Esophagus muscularis mucosa (tissue), 4 donors: ENCODE results near the gene CLCNKA. TPM values are rescaled to one million over a fixed set of nuclear protein-coding genes. Genes with fewer than 3 reads are reported as not detected.

Experiments
- DNase-seq: peaks from one replicate; pipeline ENCODE4 v3.0.0-alpha.2; 2017; ENCODE audit errors: extremely low spot score
- H3K27ac ChIP-seq, 4 donors: fragments of 200-600 bp; sonication (generic); replicated peaks in 1 of 4; 1 replicate in 3 of 4; 2 replicates in 1 of 4; pipeline ENCODE4 v1.5.1; 2016 to 2019; ENCODE audit warnings: mild to moderate bottlenecking in 1 of 4
- H3K27me3 ChIP-seq, 4 donors: fragments of 200-600 bp; sonication (generic); one replicate each; pipeline versions ENCODE4 v1.5.1 to v1.6.0; 2016 to 2019
- H3K36me3 ChIP-seq, 4 donors: fragments of 200-600 bp; sonication (generic); one replicate each; pipeline ENCODE4 v1.5.1; 2016 to 2019
- H3K4me1 ChIP-seq, 4 donors: fragments of 200-600 bp; sonication (generic); one replicate each; pipeline ENCODE4 v1.5.1; 2016 to 2019
- H3K4me3 ChIP-seq, 4 donors: fragments of 200-600 bp; sonication (generic); 1 replicate in 2 of 4; 2 replicates in 2 of 4; pipeline ENCODE4 v1.5.1; 2016 to 2019; ENCODE audit warnings: mild to moderate bottlenecking in 4 of 4, moderate library complexity in 1 of 4
- H3K9me3 ChIP-seq, 4 donors: fragments of 200-600 bp; sonication (generic); 1 replicate in 3 of 4; 2 replicates in 1 of 4; pipeline ENCODE4 v1.5.1; 2016 to 2019
- EP300 ChIP-seq: sonication (generic); formaldehyde crosslinking; IDR thresholded peaks from one replicate; pipeline ENCODE4 v1.6.1; 2017; ENCODE audit warnings: antibody characterized with exemption
- POLR2A ChIP-seq: fragments of 450-650 bp; IDR thresholded peaks from one replicate; pipeline ENCODE4 v1.6.1; 2017; ENCODE audit warnings: antibody characterized with exemption, moderate library complexity, mild to moderate bottlenecking, low read depth
- POLR2AphosphoS5 ChIP-seq, 2 donors: sonication (generic); formaldehyde crosslinking; IDR thresholded peaks; one replicate each; pipeline ENCODE4 v1.6.1; 2017; ENCODE audit warnings: antibody characterized with exemption in 2 of 2
- WGBS: methylation state at CpG from one replicate; pipeline ENCODE4 v1.1.5; 2018; 5-methylcytosine and 5-hydroxymethylcytosine counted together
- intact Hi-C: fragments of 100-400 bp; cut with DNase I; formaldehyde crosslinking; loops from one replicate; pipeline ENCODE4 v1.15.1; 2023
- total RNA-seq, 4 donors: library from RNA; depleted of rRNA; stranded (reverse); fragments of >200 nt; gene quantifications; one replicate each; pipeline versions ENCODE4 v1.1.0 to v1.2.1, GENCODE V29; 2016
- TF ChIP-seq, protein P1 (sequence below), 3 experiments: fragments of 200-600 bp in 2 of 3; fragments of 450-650 bp in 1 of 3; sonication (generic) in 2 of 3; IDR thresholded peaks; one replicate each; pipeline ENCODE4 v1.5.1; 2017 to 2019; ENCODE audit warnings: antibody characterized with exemption in 3 of 3, mild to moderate bottlenecking in 2 of 3, moderate library complexity in 1 of 3

Gene CLCNKA
- total RNA-seq, 4 donors from 2014 or later: 0.17 to 0.42 (median 0.33) TPM; not detected in 1

DNA sequence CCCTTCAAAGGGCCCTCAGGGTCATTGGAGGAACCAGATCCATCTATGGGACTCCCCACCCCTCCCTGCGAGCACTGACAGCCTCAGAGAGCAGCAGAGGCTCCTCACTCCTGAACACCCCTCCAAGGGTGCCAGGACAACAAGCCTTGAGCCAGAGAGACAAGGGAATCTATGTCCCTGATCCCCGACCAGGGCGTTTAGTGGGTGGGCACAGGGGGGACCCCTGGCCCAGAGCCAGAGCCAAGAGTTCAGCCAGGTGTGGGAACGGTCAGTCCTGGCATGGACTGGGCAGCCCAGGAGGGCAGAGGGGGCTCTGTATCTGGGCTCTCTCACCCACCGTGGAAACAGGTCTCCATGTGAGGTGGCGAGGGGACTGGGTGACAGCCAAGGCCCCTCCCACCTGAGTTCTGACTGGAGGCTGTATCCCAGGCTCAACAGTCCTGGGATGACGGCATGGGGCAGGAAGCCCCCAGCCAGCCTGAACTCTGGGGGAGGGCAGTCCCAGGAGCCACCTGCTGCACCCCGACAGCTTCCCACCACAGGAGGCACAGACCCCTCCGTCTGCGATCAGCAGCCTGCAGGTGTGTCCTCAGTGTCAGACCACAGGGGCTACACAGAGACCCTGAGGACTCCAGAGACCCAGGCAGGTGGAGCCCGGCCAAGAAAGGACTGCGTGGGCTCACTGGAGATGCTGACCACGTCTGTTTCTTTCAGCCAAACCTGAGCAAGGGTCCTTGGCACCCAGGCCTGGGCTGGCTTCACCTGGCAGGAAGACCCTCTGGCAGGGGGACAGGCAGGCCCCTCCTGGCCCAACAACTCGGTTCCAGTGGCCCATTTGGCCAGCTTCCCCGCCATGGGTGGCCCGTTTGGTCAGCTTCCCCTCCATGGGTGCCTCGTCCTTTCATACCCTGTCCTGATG, 29.0 kb upstream of the CLCNKA start:
- 85% methylated on average over 4 of the region's 17 CpGs for WGBS

DNA sequence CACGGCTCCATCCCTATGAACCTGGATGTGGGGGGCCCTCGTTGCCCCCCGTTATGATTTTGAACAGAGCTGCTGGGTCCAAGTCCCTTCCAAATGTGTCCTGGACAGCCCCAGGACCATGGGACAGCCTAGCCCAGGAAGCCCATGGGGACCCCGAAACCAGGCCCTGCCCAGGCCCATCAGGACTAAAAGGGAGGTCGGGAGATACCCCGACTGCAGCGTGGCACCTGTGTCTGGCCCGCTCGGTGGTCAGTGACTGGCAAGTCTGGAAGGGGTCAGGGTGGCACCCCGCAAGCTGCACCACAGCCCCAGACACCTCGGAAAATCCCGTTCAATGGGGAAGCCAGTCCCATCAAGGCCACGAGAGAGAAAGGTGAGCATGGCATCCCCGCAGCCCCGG, 28.2 kb upstream of the CLCNKA start:
- H3K27ac ChIP-seq: no peak overlapping the region
- intact Hi-C loops: loop anchor here (2.0 to 5.0 kb wide), 2 partner anchors 179 to 201 kb away; no protein-coding TSS in a partner anchor
- H3K4me3 ChIP-seq: no peak overlapping the region
- 86% methylated on average over 7 of the region's 15 CpGs for WGBS
- no peaks in the 10 kb centered on the region for H3K27me3 ChIP-seq
- no peaks in the 10 kb centered on the region for H3K36me3 ChIP-seq
- no peak for DNase-seq
- H3K4me1 ChIP-seq: peaks cover 0 to 41% (median 27%) of the 10 kb centered on the region in 4 donors
- TF ChIP-seq, protein P1, sequence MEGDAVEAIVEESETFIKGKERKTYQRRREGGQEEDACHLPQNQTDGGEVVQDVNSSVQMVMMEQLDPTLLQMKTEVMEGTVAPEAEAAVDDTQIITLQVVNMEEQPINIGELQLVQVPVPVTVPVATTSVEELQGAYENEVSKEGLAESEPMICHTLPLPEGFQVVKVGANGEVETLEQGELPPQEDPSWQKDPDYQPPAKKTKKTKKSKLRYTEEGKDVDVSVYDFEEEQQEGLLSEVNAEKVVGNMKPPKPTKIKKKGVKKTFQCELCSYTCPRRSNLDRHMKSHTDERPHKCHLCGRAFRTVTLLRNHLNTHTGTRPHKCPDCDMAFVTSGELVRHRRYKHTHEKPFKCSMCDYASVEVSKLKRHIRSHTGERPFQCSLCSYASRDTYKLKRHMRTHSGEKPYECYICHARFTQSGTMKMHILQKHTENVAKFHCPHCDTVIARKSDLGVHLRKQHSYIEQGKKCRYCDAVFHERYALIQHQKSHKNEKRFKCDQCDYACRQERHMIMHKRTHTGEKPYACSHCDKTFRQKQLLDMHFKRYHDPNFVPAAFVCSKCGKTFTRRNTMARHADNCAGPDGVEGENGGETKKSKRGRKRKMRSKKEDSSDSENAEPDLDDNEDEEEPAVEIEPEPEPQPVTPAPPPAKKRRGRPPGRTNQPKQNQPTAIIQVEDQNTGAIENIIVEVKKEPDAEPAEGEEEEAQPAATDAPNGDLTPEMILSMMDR (IDR thresholded peaks at IDR 0.05): no peak
- TF ChIP-seq EP300 (no peak), POLR2A (no peak), POLR2AphosphoS5 (IDR thresholded peaks at IDR 0.05) (no peak)
- H3K9me3 ChIP-seq: no peaks in the 10 kb centered on the region

More for the DNA sequence above, 29.0 kb upstream of the CLCNKA start:
- Histone ChIP-seq H3K36me3 (no peaks in the 10 kb centered on the region), H3K4me1 (peaks cover 0 to 40% (median 26%) of the 10 kb centered on the region in 4 donors), H3K4me3 (no peak overlapping the region), H3K27me3 (no peaks in the 10 kb centered on the region), H3K9me3 (no peaks in the 10 kb centered on the region), H3K27ac (no peak overlapping the region)
- no peak for DNase-seq
- intact Hi-C loops: loop anchor here (5.0 kb wide), 1 partner anchor 201 kb away; no protein-coding TSS in a partner anchor
- TF ChIP-seq EP300: no peak
- no peak for TF ChIP-seq POLR2A

DNA sequence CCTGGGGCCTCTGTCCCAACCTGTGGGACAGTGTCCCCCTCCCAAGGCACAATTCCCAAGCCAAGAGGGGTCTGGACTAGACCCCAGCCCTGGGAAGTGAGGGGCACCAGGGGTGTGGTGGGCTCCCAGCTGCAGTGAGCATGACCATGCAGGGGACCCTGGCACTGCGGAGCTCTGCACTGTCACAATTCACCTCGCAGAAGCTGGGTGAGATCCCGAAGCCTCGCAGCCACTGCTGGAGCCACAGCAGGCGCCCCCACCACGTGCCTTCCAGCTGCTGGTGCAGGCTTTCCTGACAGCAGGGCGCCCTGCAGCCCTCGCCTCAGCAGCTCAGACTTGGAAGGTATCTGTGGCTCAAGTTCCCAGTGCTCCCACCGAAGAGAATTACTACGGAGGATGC, 27.8 kb upstream of the CLCNKA start:
- no CpG with 5 or more reads among the region's 10 CpGs for WGBS
- TF ChIP-seq, protein P1 (IDR thresholded peaks at IDR 0.05): no peak
- no peak for DNase-seq
- no peaks in the 10 kb centered on the region for H3K9me3 ChIP-seq
- intact Hi-C loops: loop anchor here (2.0 to 5.0 kb wide), 2 partner anchors 179 to 202 kb away; no protein-coding TSS in a partner anchor
- H3K36me3 ChIP-seq: no peaks in the 10 kb centered on the region
- peaks cover 0 to 41% (median 27%) of the 10 kb centered on the region in 4 donors for H3K4me1 ChIP-seq
- H3K27me3 ChIP-seq: no peaks in the 10 kb centered on the region
- H3K4me3 ChIP-seq: no peak overlapping the region
- H3K27ac ChIP-seq: peak overlapping the region in 1 of 4 donors; percentile 47

DNA sequence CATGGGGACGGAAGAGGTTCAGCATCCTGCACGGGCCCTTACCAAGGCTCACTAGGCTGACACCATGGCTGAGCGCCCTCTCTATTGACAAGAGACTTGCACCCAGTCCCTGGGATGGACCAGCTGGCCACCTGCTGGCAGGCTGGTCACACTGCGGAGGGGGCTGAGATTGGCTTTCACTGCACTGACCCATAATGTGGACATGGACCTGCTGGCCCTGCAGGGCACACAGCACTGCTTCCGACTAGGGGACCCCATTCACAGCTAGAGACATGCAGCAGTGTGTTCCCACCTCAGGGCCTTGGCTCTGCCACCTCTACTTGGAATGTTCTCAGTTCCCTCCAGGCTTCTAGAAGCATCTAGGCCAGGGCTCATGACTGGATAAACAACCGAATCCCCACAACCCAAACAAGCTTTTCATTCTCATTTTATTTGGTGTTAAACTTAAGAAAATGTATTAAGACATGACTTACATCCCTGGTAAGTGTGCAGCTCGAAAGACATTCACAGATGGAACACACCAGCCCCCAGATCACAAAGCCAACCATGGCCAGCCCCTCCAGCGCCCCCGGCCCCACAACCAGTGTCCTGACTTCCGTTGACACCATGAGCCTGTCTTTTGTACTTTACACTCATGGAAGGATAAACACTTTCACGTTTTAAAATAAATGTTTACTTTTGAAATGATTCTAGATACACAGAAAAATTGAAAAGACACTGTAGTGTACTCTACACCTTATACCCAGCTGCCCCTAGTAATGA, 27.1 kb upstream of the CLCNKA start:
- no peaks in the 10 kb centered on the region for H3K27me3 ChIP-seq
- intact Hi-C loops: loop anchor here (2.0 to 5.0 kb wide), 2 partner anchors 180 to 202 kb away; no protein-coding TSS in a partner anchor
- no peaks in the 10 kb centered on the region for H3K36me3 ChIP-seq
- H3K4me1 ChIP-seq: peaks cover 0 to 36% (median 23%) of the 10 kb centered on the region in 4 donors
- no peak for TF ChIP-seq EP300
- TF ChIP-seq, protein P1 (IDR thresholded peaks at IDR 0.05): peak; percentile 90 to 96 (median 92)
- TF ChIP-seq POLR2AphosphoS5 (IDR thresholded peaks at IDR 0.05): peak in 1 of 2 donors; percentile 39
- TF ChIP-seq POLR2A: no peak
- DNase-seq: no peak
- H3K9me3 ChIP-seq: no peaks in the 10 kb centered on the region
- 59% methylated on average over 11 of the region's 11 CpGs for WGBS
- no peak overlapping the region for H3K4me3 ChIP-seq
- H3K27ac ChIP-seq: peak overlapping the region; percentile 20 to 59 (median 44)
